Stimulated activated memory B cell treated with anti-CD40 and anti-IgM and Interleukin-4, amounts not matched to agents 10 μg/mL and 1 μg/mL and 100 μg/mL, for 72 hours (primary cell): Measurements from ENCODE around the gene CNOT2.

ENCODE experiments used
- ATAC-seq: fragments of 150-1000 bp; cut with Tn5 transposase; 2 replicates; pipeline ENCODE4 v1.10.0; 2021
- H3K27ac Mint-ChIP-seq: one replicate; pipeline ENCODE4 v1.8.0; 2022; ENCODE audit warnings: mild to moderate bottlenecking, mixed read lengths
- H3K27me3 Mint-ChIP-seq: one replicate; pipeline ENCODE4 v1.8.0; 2022; ENCODE audit warnings: mixed read lengths
- H3K36me3 Mint-ChIP-seq: one replicate; pipeline ENCODE4 v1.8.0; 2022; ENCODE audit warnings: mixed read lengths
- H3K4me1 Mint-ChIP-seq: one replicate; pipeline ENCODE4 v1.8.0; 2022; ENCODE audit warnings: mixed read lengths
- H3K4me3 Mint-ChIP-seq: one replicate; pipeline ENCODE4 v1.8.0; 2022; ENCODE audit warnings: mild to moderate bottlenecking, moderate library complexity, mixed read lengths
- H3K9me3 Mint-ChIP-seq: one replicate; pipeline ENCODE4 v1.8.0; 2022; ENCODE audit warnings: mixed read lengths

Gene CNOT2

GRCh38 chr12:70398002-70398401, 154.8 kb downstream of the CNOT2 start:
- no peak overlapping the region for H3K27ac Mint-ChIP-seq
- no peaks in the 10 kb centered on the region for H3K9me3 Mint-ChIP-seq
- peaks cover 6% of the 10 kb centered on the region for H3K36me3 Mint-ChIP-seq
- no peak for ATAC-seq
- H3K4me1 Mint-ChIP-seq = no peaks in the 10 kb centered on the region
- no peaks in the 10 kb centered on the region for H3K27me3 Mint-ChIP-seq
- H3K4me3 Mint-ChIP-seq = no peak overlapping the region

DNA sequence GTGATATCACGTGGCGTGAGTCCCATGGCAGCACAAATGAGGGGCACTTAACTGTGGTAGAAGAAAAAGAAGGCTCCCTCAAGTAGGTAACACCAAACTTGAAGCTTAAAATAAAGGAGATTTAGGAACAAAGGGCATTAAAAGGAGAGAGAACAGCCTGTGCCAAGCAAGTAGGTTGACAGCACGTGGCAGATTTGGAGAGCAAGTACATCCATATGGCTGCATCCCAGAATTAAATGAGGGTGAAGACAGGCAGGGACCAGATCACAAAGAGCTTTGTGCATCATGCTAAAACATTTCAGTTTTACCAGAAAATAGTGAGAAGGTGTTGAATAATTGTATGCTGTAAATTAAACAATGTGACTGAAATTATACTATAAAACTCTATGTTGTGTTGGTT, 155.6 kb downstream of the CNOT2 start:
- ATAC-seq = no peak
- Mint-ChIP-seq H3K9me3 (no peaks in the 10 kb centered on the region), H3K36me3 (peaks cover 6% of the 10 kb centered on the region), H3K4me1 (no peaks in the 10 kb centered on the region), H3K27ac (no peak overlapping the region), H3K27me3 (no peaks in the 10 kb centered on the region), H3K4me3 (no peak overlapping the region)

DNA sequence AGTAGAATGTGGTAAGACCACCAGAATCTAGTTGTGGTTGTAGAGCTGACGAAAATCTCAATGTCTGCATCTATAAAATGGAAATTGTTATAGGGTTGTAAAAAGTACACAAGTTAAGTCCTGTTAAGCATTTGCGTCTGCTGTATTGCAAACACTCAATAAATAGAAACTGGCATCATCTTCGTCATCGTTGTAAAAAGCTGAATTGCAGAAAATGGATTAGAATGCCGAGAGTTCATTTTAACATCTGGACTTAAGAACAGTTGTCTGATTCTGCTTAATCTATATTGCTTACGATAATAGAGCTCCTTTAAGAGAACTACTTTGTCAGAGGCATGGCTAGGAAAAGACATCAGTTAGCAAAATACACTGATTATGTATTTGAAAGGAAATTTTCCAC, 156.1 kb downstream of the CNOT2 start:
- Mint-ChIP-seq H3K4me3 (no peak overlapping the region), H3K4me1 (no peaks in the 10 kb centered on the region)
- ATAC-seq = no peak

GRCh38 chr12:70400124-70400523, 156.9 kb downstream of the CNOT2 start:
- H3K4me1 Mint-ChIP-seq = no peaks in the 10 kb centered on the region
- H3K4me3 Mint-ChIP-seq = no peak overlapping the region
- no peaks in the 10 kb centered on the region for H3K9me3 Mint-ChIP-seq

More for the DNA sequence above, 156.1 kb downstream of the CNOT2 start:
- H3K27ac Mint-ChIP-seq = no peak overlapping the region
- no peaks in the 10 kb centered on the region for H3K27me3 Mint-ChIP-seq
- no peaks in the 10 kb centered on the region for H3K9me3 Mint-ChIP-seq
- peaks cover 6% of the 10 kb centered on the region for H3K36me3 Mint-ChIP-seq

GRCh38 chr12:70402597-70402996, 159.4 kb downstream of the CNOT2 start:
- ATAC-seq = no peak
- H3K27me3 Mint-ChIP-seq = no peaks in the 10 kb centered on the region
- no peak overlapping the region for H3K4me3 Mint-ChIP-seq
- peaks cover 6% of the 10 kb centered on the region for H3K36me3 Mint-ChIP-seq
- H3K9me3 Mint-ChIP-seq = no peaks in the 10 kb centered on the region
- no peak overlapping the region for H3K27ac Mint-ChIP-seq
- no peaks in the 10 kb centered on the region for H3K4me1 Mint-ChIP-seq

More at GRCh38 chr12:70400124-70400523, 156.9 kb downstream of the CNOT2 start:
- no peak for ATAC-seq
- Mint-ChIP-seq H3K27me3 (no peaks in the 10 kb centered on the region), H3K27ac (no peak overlapping the region), H3K36me3 (peaks cover 6% of the 10 kb centered on the region)

DNA sequence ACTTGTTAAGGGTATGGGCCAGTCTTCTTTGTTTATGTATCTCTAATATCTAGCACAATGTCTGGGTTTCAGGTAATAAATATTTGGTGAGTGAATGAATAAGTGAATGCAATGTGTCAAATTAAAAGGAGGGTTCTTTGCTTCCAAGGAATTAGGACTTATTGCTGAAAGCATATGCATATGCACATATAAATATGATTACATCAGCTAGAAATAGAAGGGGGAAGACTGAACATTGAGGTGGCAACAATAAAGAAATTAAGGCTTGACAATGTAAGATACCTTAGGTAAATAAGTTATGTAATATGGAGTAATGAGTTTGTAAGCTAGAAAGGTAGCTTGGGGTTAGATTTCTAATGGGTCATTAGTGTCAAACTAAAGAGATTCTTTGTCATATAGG, 160.6 kb downstream of the CNOT2 start:
- Mint-ChIP-seq H3K27me3 (no peaks in the 10 kb centered on the region), H3K36me3 (peaks cover 6% of the 10 kb centered on the region), H3K27ac (no peak overlapping the region), H3K9me3 (no peaks in the 10 kb centered on the region), H3K4me1 (no peaks in the 10 kb centered on the region), H3K4me3 (no peak overlapping the region)
- no peak for ATAC-seq
